HG03280 (cell line): ENCODE data around the gene CTNNA3.
"Not testable (repeated sequence)": the region's sequence is repeated elsewhere in the genome, so short reads cannot be mapped to it uniquely, and the experiment has no call there.

Experiments
- ATAC-seq: cut with Tn5 transposase; IDR thresholded peaks from one replicate; pipeline ENCODE4 v1.9.1; 2021; ENCODE audit warnings: mild to moderate bottlenecking, moderate library complexity; ENCODE audit not compliant: unreplicated experiment

CTNNA3 gene

GRCh38 chr10:67606572-67606971 is 89.4 kb downstream of the CTNNA3 start:
- no peak for ATAC-seq

DNA sequence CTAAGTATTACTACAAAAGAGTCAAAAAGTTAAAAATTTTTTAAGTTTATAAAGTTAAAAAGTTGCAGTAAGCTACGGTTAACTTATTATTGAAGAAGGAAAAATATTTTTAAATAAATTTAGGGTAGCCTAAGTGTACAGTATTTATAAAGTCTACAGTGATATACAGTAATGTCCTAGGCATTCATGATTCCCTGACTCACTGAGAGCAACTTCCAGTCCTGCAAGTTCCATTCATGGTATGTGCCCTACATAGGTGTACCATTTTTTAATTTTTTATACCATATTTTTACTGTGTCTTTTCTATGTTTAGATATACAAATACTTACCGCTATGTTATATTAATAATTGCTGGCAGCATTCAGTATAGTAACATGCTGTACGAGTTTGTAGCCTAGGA is 92.3 kb downstream of the CTNNA3 start:
- no peak for ATAC-seq

DNA sequence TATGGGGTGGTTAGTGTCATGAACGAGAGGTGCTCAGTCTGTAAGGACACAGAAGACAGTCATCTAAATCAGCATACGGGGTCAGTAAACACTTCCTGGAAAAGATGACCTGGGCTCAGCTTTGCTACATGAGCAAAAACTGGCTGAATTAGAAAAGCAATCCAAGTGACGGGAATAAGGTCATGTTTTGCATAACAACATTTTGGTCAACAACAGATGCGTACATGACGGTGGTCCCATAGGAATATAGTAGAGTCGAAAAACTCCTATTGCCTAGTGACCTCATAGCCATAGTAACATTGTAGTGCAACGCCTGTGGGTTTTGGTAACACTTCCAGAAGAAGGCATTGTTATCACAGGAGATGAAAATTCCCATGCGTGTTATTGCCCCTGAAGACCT is 92.9 kb downstream of the CTNNA3 start:
- ATAC-seq = no peak

DNA sequence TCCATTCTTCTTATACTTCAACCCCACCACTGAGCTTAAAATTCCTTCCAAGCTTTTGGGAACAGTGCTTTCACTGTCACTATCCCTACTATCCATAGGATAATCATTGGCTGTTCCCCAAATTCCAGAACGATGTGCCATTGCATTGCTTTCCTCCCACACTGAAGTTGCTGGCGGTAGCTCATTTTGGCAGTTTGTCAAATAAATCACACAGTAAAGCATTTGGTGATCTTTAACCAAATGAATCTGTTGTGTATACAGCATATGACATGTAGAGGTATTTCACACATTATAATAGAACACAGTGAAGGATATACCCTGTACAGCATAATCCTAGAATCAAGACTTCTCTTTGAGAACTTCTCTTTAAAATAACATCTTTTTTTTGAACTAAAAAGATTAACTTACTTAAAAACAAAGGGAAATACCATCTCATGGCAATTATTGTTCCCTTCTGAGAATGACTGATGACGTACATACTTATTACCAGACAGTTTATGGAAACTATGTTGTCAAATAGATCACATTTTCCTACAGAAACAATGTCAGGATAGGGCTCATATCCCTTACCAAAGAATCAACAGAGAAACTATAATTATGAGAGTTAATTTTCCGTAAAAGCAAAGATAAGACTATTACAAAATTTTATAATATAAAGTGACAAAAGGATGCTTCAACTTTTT is 93.6 kb downstream of the CTNNA3 start:
- no peak for ATAC-seq

DNA sequence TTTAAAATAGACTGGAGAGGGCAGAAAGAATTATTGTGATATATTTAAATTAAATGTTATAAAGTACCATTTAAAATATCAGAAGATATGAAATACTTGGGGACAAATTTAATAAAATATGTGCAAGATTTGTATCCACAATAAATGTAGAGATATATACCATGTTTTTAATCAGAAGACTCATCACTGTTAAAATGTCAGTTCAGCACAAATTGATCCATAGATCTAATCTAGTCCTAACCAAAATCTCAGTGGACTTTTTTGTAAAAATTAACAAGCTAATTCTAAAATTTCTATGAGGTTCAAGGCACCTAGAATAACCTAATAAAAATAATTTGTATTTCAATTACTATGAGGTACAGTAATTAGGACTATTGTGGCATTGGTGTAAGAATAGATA is 96.4 kb downstream of the CTNNA3 start:
- ATAC-seq = no peak

DNA sequence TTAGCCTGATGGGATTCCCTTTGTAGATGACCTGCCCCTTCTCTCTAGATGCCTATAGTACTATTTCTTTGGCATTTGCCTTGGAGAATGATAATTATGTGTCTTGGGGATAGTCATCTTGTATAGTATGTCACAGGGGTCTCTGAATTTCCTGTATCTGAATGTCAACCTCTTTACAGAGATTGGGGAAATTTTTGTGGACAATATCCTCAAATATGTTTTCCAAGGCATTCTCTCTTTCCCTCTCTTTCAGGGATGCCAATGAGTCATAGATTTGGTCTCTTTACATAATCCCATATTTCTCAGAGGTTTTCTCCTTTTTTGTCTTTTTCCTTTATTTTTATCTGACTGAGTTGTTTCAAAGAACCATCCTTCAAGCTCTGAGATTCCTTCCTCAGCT is 99.4 kb downstream of the CTNNA3 start:
- ATAC-seq = no peak

GRCh38 chr10:67587771-67588170 is 108.2 kb downstream of the CTNNA3 start:
- no peak for ATAC-seq

- ATAC-seq = no peak
These were observed 120.5 kb downstream of the CTNNA3 start for GRCh38 chr10:67575532-67575931.

DNA sequence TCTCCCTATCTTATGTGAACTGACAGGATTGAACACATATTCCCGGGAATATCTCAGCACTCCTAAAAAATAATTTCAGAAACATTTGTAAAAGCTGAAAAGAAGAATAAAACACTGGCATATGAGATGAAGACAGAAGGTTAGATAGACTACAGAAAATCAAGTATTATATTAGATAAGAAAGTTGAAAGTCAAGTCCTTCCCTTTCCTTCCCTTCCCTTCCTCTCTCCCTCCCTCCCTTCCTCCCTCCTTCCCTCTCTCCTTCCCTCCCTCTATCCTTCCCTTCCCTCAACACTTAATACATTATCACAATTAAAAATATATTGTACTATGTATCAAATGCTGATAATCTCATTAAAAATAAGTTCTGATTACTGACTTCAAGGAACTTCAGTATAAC is 122.5 kb downstream of the CTNNA3 start:
- ATAC-seq = no peak

- no peak for ATAC-seq
These were observed 124.5 kb downstream of the CTNNA3 start for GRCh38 chr10:67571503-67571902.

- not testable (repeated sequence) for ATAC-seq
These were observed 137.7 kb downstream of the CTNNA3 start for GRCh38 chr10:67558311-67558710.

GRCh38 chr10:67553254-67553653 is 142.7 kb downstream of the CTNNA3 start:
- ATAC-seq = no peak

DNA sequence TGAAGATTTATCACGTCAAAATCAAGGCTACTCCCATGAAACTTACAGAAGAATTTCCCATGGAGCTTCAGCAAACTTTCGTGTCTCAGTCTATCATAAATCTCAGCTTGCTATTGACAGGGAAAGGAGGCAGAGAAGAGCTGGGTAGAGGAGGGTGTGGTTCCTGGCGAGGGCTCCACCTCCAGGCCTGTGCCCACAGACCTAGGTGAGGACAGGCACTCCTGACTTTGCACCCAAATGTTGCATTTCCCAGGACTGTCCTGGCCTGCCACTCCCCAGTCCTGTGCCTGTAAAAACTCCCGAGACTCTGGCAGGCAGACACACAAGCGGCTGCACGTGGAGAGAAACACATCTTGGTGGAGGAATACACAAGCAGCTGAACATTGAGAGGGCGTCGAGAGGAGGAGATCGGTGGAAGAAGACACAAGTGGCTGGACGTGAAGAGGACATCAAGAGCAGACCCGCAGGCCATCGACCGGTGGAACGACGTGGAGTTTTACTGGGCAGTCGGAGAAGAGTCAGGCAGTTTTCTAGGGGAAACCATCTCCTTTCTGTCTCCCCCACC is 145.1 kb downstream of the CTNNA3 start:
- ATAC-seq = no peak

DNA sequence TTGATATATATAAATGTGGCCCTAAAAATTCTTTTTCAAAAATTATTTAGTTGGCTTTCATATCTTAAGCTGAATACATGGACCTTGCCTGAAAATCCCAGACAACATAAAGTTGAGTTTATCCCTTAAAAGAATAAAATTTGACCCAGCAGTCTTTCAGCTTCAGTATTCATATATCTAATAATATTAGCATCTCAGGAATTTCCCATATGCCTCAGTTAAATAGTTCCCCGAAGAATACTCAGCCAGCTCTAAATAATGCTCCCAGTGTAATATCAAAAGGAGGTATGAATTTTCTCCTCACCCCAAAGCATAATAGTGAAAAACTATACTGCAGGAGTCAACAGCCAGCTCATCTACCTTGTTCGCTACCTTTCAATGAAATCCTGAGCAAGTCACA is 145.9 kb downstream of the CTNNA3 start:
- ATAC-seq = no peak

GRCh38 chr10:67549390-67549789 is 146.6 kb downstream of the CTNNA3 start:
- ATAC-seq = no peak

DNA sequence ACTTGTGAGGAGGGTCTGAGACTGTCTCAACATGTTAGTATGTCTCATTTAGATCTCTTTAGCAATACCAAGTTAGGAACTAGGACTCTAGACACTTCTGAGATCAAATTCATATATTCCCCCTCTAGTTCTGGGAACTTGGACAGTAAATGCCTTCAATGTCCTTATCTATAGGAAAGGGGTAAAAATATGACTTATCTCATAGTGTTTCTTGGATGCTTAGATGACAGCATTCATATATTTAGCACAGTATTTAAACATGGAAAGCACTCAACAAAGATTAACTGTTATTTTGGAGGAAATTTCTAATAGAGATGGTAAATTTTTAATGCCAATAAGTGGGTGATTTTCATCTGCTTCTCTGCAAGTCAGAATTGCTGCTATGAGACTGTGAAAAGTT is 154.6 kb downstream of the CTNNA3 start:
- ATAC-seq = no peak

DNA sequence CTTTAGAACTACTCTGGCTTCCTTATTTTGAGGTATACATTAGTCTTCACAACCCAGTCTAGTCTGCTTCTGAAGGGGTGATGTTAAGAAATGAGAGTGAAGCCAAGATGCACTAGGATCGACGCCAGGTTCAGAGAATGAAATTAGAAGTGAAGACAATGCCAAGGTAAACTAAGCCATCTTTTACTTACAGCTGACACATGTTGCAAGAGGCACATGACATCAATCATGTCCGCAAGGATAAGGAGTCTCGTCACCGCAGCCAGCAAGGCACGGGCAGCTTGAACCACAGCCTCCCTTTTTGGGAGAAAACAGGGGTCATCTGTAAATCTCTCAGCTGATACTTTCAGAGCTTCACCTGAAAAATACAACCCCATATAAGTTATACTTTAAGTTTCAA is 156.7 kb downstream of the CTNNA3 start:
- no peak for ATAC-seq

DNA sequence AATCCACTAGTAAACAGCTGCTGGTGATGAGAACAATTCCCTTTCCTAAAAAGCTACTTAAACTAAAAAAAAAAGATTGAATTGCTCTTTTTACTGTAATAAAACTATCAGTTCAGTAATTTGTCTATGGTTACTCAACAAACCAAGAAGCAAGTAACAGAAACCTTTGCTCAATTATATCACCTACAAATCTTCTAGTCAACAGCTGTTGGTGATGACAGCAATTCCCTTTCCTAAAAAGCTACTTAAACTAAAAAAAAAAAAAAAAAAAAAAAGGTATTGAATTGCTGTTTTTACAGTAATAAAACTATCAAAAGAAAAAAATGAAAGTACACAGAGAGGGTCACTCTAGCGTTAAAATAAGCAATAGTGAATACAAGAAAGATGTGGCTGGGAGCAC is 158.1 kb downstream of the CTNNA3 start:
- no peak for ATAC-seq

- ATAC-seq = no peak
These were observed 162.6 kb downstream of the CTNNA3 start for GRCh38 chr10:67533376-67533775.

DNA sequence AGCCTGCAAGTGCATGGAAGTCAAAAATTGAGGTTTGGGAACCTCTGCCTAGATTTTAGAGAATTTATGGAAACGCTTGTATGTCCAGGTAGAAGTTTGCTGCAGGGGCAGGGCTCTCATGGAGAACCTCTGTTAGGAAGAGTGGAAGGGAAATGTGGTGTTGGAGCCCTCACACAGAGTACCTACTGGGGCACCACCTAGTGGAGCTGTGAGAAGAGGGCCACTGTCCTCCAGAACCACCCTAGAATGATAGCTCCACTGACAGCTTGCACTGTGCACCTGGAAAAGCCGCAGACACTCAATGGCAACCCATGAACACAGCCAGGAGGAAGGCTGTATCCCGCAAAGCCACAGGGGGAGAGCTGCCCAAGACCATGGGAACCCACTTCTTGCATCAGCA is 165.0 kb downstream of the CTNNA3 start:
- not testable (repeated sequence) for ATAC-seq

DNA sequence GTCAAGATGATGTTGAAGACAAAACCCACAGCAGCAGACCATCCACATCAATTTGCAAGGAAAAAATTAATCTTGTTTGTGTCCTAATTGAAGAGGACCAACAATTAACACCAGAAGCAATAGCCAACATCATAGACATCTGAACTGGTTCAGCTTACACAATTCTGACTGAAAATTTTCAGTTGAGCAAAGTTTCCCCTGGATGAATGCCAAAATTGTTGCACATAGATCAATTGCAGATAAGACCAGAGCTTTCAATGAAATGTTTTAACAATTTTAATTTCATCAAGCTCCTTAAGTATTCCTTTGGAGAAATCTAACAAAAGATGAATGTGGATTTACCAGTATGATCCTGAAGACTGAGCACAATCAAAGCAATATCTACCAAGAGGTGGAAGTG is 168.6 kb downstream of the CTNNA3 start:
- no peak for ATAC-seq

- no peak for ATAC-seq
These were observed 174.4 kb downstream of the CTNNA3 start for GRCh38 chr10:67521546-67521945.

DNA sequence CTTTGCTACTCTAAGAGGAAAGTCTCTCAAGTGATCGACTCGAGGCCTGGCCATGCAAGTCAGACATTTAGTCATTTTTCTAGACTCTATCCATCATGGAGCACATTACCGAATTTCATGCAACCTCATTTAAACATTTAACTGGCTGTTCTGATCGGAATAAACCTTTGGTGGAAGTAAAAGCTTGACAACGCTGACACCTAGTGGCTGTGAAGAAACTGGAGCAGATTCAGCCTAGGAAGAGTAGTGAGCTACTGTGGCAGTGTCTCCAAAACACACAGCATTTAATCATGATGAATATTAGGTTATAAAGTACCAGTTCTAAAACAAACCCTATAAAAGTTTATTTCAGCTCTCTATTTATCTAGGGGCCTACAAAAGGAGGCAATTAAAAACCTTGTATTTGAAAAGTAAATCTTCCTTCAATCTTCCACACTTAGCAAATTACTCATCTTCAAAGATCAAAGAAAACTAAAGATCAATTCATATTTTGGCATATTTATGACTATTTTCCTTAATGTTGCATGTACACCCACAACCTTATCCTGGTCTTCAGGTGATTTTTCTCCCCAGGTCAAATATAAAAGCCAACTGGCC is 175.0 kb downstream of the CTNNA3 start:
- ATAC-seq = peak; percentile 80
